Astrocyte of the cerebellum (primary cell): Measurements from ENCODE around the gene ATP8A1.
"Not testable (repeated sequence)": the region's sequence is repeated elsewhere in the genome, so short reads cannot be mapped to it uniquely, and the experiment has no call there.

Experiments
- DNase-seq: peaks from one replicate; pipeline ENCODE4 v3.0.0-alpha.2; 2011; ENCODE audit warnings: low read depth
- H3K4me3 ChIP-seq: 2 replicates; pipeline ENCODE4 v1.5.1; 2011; ENCODE audit warnings: mild to moderate bottlenecking, low read depth, low read length, moderate library complexity
- CTCF ChIP-seq: IDR thresholded peaks from 2 replicates; pipeline ENCODE4 v1.5.1; 2012; ENCODE audit warnings: low read length, low read depth, moderate library complexity, mild to moderate bottlenecking; ENCODE audit errors: missing control alignments
- in situ Hi-C: cut with HindIII; loops from 2 replicates; pipeline ENCODE4 v1.10.0; 2017; ENCODE audit warnings: low sequenced_read_pairs

Gene ATP8A1

GRCh38 chr4:42391981-42392380 lies 264.9 kb downstream of the ATP8A1 start:
- TF ChIP-seq CTCF = no peak
- no peak overlapping the region for H3K4me3 ChIP-seq
- in situ Hi-C loops = no loop called here
- no peak for DNase-seq

DNA sequence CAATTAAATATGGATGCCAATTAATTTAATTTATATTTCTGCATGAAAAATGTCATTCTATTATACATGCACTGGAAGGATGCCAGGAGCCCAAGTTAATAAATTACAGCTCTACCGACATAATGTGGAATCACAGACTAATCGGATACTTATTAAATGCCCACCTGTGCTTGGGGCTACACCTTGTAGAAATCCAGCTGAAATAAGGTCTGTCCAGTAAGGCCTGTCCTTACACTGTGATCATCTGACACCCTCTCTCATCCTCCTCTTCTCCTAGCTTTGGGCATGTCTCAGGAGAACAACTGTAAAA lies 265.6 kb downstream of the ATP8A1 start:
- H3K4me3 ChIP-seq = no peak overlapping the region
- in situ Hi-C loops = no loop called here
- DNase-seq = no peak
- no peak for TF ChIP-seq CTCF

GRCh38 chr4:42390622-42391354 lies 266.1 kb downstream of the ATP8A1 start:
- in situ Hi-C loops = no loop called here
- TF ChIP-seq CTCF = no peak

DNA sequence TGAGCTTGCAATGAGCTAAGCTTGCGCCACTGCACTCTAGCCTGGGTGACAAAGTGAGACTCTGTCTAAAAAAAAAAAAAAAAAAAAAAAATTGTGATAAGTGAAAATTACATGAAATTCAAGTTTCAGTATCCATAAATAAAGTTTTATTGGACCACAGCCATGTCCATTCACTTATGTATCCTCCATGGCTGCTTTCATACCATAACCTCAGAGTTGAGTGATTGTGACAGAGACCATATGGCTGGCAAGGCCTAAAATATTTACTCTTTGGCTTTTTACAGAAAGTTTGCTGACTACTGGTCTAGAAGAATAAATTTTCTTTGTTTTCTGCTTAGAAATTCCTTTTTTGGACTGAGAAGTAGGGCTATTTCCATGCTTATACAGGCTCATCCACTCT lies 271.4 kb downstream of the ATP8A1 start:
- DNase-seq = no peak
- H3K4me3 ChIP-seq = no peak overlapping the region
- in situ Hi-C loops = no loop called here
- no peak for TF ChIP-seq CTCF

More at GRCh38 chr4:42390622-42391354, 266.1 kb downstream of the ATP8A1 start:
- DNase-seq = no peak
- H3K4me3 ChIP-seq = no peak overlapping the region

DNA sequence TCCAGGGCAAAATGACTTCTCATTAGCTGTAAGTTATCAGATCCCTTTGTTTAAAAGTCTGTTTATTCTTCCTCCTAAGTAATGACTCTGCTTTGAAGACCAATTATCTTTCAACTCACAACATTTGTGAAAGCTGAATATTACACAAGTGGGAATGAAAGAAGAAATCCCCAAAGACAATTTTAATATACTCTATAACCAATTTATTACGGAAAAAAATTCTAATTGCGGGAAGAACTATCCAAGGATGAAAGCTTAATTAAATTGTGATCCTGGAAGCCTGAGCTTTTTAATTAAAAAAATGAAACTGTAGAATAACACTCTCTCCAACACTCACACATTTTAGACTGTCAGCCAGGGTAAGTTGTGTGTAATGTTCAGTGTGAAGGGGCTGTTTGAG lies 275.2 kb downstream of the ATP8A1 start:
- in situ Hi-C loops = no loop called here
- no peak for DNase-seq
- no peak overlapping the region for H3K4me3 ChIP-seq
- TF ChIP-seq CTCF = no peak

DNA sequence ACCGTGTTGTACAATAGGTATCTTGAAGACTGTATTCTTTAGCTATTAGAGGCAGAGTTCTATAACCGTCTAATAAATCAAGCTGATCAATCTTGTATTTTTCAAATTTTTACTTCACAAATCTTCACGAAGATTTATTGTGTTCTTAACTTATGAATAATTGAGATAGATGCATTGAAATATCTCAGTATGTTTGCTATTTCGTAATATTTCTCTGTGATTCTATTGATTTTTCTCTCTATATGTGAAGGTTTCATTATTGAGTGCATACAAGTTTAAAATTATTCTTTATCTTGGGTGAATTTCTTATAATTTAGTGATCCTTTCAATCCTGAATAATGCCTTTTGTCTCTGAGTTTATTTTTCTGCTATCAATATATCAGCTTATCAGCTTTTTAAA lies 279.4 kb downstream of the ATP8A1 start:
- no peak for DNase-seq
- in situ Hi-C loops = no loop called here
- no peak overlapping the region for H3K4me3 ChIP-seq
- TF ChIP-seq CTCF = no peak

- H3K4me3 ChIP-seq, in situ Hi-C loops, DNase-seq: not testable (repeated sequence)
Measured at GRCh38 chr4:42372303-42372702, 284.6 kb downstream of the ATP8A1 start.
